ENCODE results near the gene ZNF184.

ZNF184 gene

GRCh38 chr6:27472617-27473400 is at the start of gene ZNF184:
ZNF184 (minus strand) TSS chr6:27473105; CDS start chr6:27472294, 811 bp downstream.
- ATAC-seq (replicated peaks; ENCODE audit: extremely low read depth, poor library complexity, severe bottlenecking) = peak; percentile 75
- Mint-ChIP-seq H3K36me3 (ENCODE audit: insufficient read depth) (peaks cover 28% of the 10 kb centered on the region), H3K9me3 (no peaks in the 10 kb centered on the region), H3K4me3 (peak within 1 kb of the TSS; percentile 83), H3K27ac (ENCODE audit: low read depth) (peak within 1 kb of the TSS; percentile 98), H3K4me1 (peaks cover 41% of the 10 kb centered on the region), H3K27me3 (no peaks in the 10 kb centered on the region)
- DNase-seq (ENCODE audit: low spot score in 2 of 2) = peak; percentile 75 to 83

- DNase-seq (ENCODE audit: low spot score in 2 of 2) (peak; percentile 29 to 53), ATAC-seq (replicated peaks; ENCODE audit: extremely low read depth, poor library complexity, severe bottlenecking) (peak; percentile 84)
- H3K36me3 Mint-ChIP-seq (ENCODE audit: insufficient read depth) = peaks cover 18% of the 10 kb centered on the region
- H3K27me3 Mint-ChIP-seq = peaks cover 38% of the 10 kb centered on the region
- peak overlapping the region; percentile 85 for H3K4me3 Mint-ChIP-seq
- H3K4me1 Mint-ChIP-seq = peaks cover 20% of the 10 kb centered on the region
- H3K9me3 Mint-ChIP-seq = no peaks in the 10 kb centered on the region
- peak overlapping the region; percentile 93 for H3K27ac Mint-ChIP-seq (ENCODE audit: low read depth)
Observed at GRCh38 chr6:27518881-27519795, 46.2 kb upstream of the ZNF184 start.

- no peaks in the 10 kb centered on the region for H3K9me3 Mint-ChIP-seq
- H3K27me3 Mint-ChIP-seq = peaks cover 40% of the 10 kb centered on the region
- peaks cover 18% of the 10 kb centered on the region for H3K36me3 Mint-ChIP-seq (ENCODE audit: insufficient read depth)
- ATAC-seq (replicated peaks; ENCODE audit: extremely low read depth, poor library complexity, severe bottlenecking) (no peak), DNase-seq (ENCODE audit: low spot score in 2 of 2) (no peak)
- peak overlapping the region; percentile 93 for H3K27ac Mint-ChIP-seq (ENCODE audit: low read depth)
- peak overlapping the region; percentile 85 for H3K4me3 Mint-ChIP-seq
- peaks cover 20% of the 10 kb centered on the region for H3K4me1 Mint-ChIP-seq
Observed at GRCh38 chr6:27517928-27518787, 45.3 kb upstream of the ZNF184 start.

- H3K27ac Mint-ChIP-seq (ENCODE audit: low read depth) = no peak overlapping the region
- H3K4me1 Mint-ChIP-seq = peaks cover 20% of the 10 kb centered on the region
- peaks cover 17% of the 10 kb centered on the region for H3K36me3 Mint-ChIP-seq (ENCODE audit: insufficient read depth)
- peaks cover 47% of the 10 kb centered on the region for H3K27me3 Mint-ChIP-seq
- no peaks in the 10 kb centered on the region for H3K9me3 Mint-ChIP-seq
- no peak for DNase-seq (ENCODE audit: low spot score in 2 of 2)
- no peak overlapping the region for H3K4me3 Mint-ChIP-seq
- no peak for ATAC-seq (replicated peaks; ENCODE audit: extremely low read depth, poor library complexity, severe bottlenecking)
Observed at GRCh38 chr6:27517238-27517637, 44.3 kb upstream of the ZNF184 start.

- peaks cover 69% of the 10 kb centered on the region for H3K27me3 Mint-ChIP-seq
- peaks cover 15% of the 10 kb centered on the region for H3K36me3 Mint-ChIP-seq (ENCODE audit: insufficient read depth)
- ATAC-seq (replicated peaks; ENCODE audit: extremely low read depth, poor library complexity, severe bottlenecking) (no peak), DNase-seq (ENCODE audit: low spot score in 2 of 2) (no peak)
- H3K4me3 Mint-ChIP-seq = no peak overlapping the region
- H3K9me3 Mint-ChIP-seq = no peaks in the 10 kb centered on the region
- H3K27ac Mint-ChIP-seq (ENCODE audit: low read depth) = no peak overlapping the region
- peaks cover 20% of the 10 kb centered on the region for H3K4me1 Mint-ChIP-seq
Observed at GRCh38 chr6:27514906-27515495, 42.1 kb upstream of the ZNF184 start.

- Mint-ChIP-seq H3K4me1 (peaks cover 5% of the 10 kb centered on the region), H3K36me3 (ENCODE audit: insufficient read depth) (no peaks in the 10 kb centered on the region), H3K4me3 (no peak overlapping the region), H3K27ac (ENCODE audit: low read depth) (no peak overlapping the region), H3K9me3 (no peaks in the 10 kb centered on the region), H3K27me3 (peaks cover 84% of the 10 kb centered on the region)
- DNase-seq (ENCODE audit: low spot score in 2 of 2) (no peak), ATAC-seq (replicated peaks; ENCODE audit: extremely low read depth, poor library complexity, severe bottlenecking) (no peak)
Observed at GRCh38 chr6:27512525-27512924, 39.6 kb upstream of the ZNF184 start.

- peaks cover 30% of the 10 kb centered on the region for H3K36me3 Mint-ChIP-seq (ENCODE audit: insufficient read depth)
- H3K4me3 Mint-ChIP-seq = no peak overlapping the region
- DNase-seq (ENCODE audit: low spot score in 2 of 2) = no peak
- no peak for ATAC-seq (replicated peaks; ENCODE audit: extremely low read depth, poor library complexity, severe bottlenecking)
- H3K4me1 Mint-ChIP-seq = peaks cover 34% of the 10 kb centered on the region
- no peaks in the 10 kb centered on the region for H3K9me3 Mint-ChIP-seq
- no peak overlapping the region for H3K27ac Mint-ChIP-seq (ENCODE audit: low read depth)
- peaks cover 38% of the 10 kb centered on the region for H3K27me3 Mint-ChIP-seq
Observed at GRCh38 chr6:27507041-27507956, 34.4 kb upstream of the ZNF184 start.

GRCh38 chr6:27505209-27506027 is 32.5 kb upstream of the ZNF184 start:
- Mint-ChIP-seq H3K4me3 (peak overlapping the region; percentile 58), H3K27me3 (peaks cover 21% of the 10 kb centered on the region), H3K9me3 (no peaks in the 10 kb centered on the region), H3K4me1 (peaks cover 36% of the 10 kb centered on the region), H3K27ac (ENCODE audit: low read depth) (peak overlapping the region; percentile 85), H3K36me3 (ENCODE audit: insufficient read depth) (peaks cover 33% of the 10 kb centered on the region)
- ATAC-seq (replicated peaks; ENCODE audit: extremely low read depth, poor library complexity, severe bottlenecking) (peak; percentile 27), DNase-seq (ENCODE audit: low spot score in 2 of 2) (peak; percentile 56 to 68)

- H3K9me3 Mint-ChIP-seq = no peaks in the 10 kb centered on the region
- ATAC-seq (replicated peaks; ENCODE audit: extremely low read depth, poor library complexity, severe bottlenecking) = peak; percentile 65
- H3K27ac Mint-ChIP-seq (ENCODE audit: low read depth) = peak overlapping the region; percentile 95
- H3K36me3 Mint-ChIP-seq (ENCODE audit: insufficient read depth) = peaks cover 33% of the 10 kb centered on the region
- peak; percentile 80 for DNase-seq (ENCODE audit: low spot score in 2 of 2)
- peak overlapping the region; percentile 91 for H3K4me3 Mint-ChIP-seq
- peaks cover 36% of the 10 kb centered on the region for H3K4me1 Mint-ChIP-seq
- H3K27me3 Mint-ChIP-seq = peaks cover 12% of the 10 kb centered on the region
Observed at GRCh38 chr6:27503436-27504030, 30.6 kb upstream of the ZNF184 start.
